Measurements from ENCODE around the gene FOXR1.
"Not testable (repeated sequence)": the region's sequence is repeated elsewhere in the genome, so short reads cannot be mapped to it uniquely, and the experiment has no call there.

FOXR1 gene

GRCh38 chr11:118939953-118940598, 31.5 kb upstream of the FOXR1 start:
- DNase-seq (ENCODE audit: insufficient read length, low spot score) (no peak), FAIRE-seq (no peak)

GRCh38 chr11:118947091-118947490, 24.5 kb upstream of the FOXR1 start:
- no peak for FAIRE-seq
- DNase-seq (ENCODE audit: insufficient read length, low spot score), result no peak

- FAIRE-seq (no peak), DNase-seq (ENCODE audit: insufficient read length, low spot score) (no peak)
These were observed 23.6 kb upstream of the FOXR1 start for GRCh38 chr11:118948000-118948399.

GRCh38 chr11:118953265-118953664, 18.3 kb upstream of the FOXR1 start:
- FAIRE-seq (no peak), DNase-seq (ENCODE audit: insufficient read length, low spot score) (no peak)

GRCh38 chr11:118953976-118954375, 17.6 kb upstream of the FOXR1 start:
- FAIRE-seq; DNase-seq (ENCODE audit: insufficient read length, low spot score): not testable (repeated sequence)

- DNase-seq (ENCODE audit: insufficient read length, low spot score), result peak; percentile 97
- peak; percentile 95 for FAIRE-seq
These were observed 15.3 kb upstream of the FOXR1 start, which contains the start of gene UPK2 for GRCh38 chr11:118956094-118956846. TSS of gene UPK2 (plus strand) at chr11:118956298. CDS start at chr11:118956351, 53 bp downstream.

GRCh38 chr11:118956847-118957469, 14.6 kb upstream of the FOXR1 start:
- FAIRE-seq (no peak), DNase-seq (ENCODE audit: insufficient read length, low spot score) (no peak)

GRCh38 chr11:118957549-118957948, 14.0 kb upstream of the FOXR1 start:
- FAIRE-seq (no peak), DNase-seq (ENCODE audit: insufficient read length, low spot score) (no peak)

- FAIRE-seq (no peak), DNase-seq (ENCODE audit: insufficient read length, low spot score) (no peak)
These were observed 13.6 kb upstream of the FOXR1 start for GRCh38 chr11:118957968-118958367.

- no peak for DNase-seq (ENCODE audit: insufficient read length, low spot score)
- FAIRE-seq, result no peak
These were observed 13.0 kb upstream of the FOXR1 start for GRCh38 chr11:118958577-118958976.

GRCh38 chr11:118961189-118961588, 10.4 kb upstream of the FOXR1 start:
- DNase-seq (ENCODE audit: insufficient read length, low spot score) (no peak), FAIRE-seq (no peak)

GRCh38 chr11:118961591-118961990, 10.0 kb upstream of the FOXR1 start:
- FAIRE-seq (no peak), DNase-seq (ENCODE audit: insufficient read length, low spot score) (no peak)

- DNase-seq (ENCODE audit: insufficient read length, low spot score), result not testable (repeated sequence)
These were observed 2.1 kb upstream of the FOXR1 start for GRCh38 chr11:118969508-118969907.

GRCh38 chr11:118973985-118974384, 2.4 kb downstream of the FOXR1 start:
- DNase-seq (ENCODE audit: insufficient read length, low spot score) (no peak), FAIRE-seq (no peak)

More at GRCh38 chr11:118969508-118969907, 2.1 kb upstream of the FOXR1 start:
- FAIRE-seq, result not testable (repeated sequence)

- FAIRE-seq (peak; percentile 23), DNase-seq (ENCODE audit: insufficient read length, low spot score) (no peak)
These were observed 4.5 kb downstream of the FOXR1 start for GRCh38 chr11:118975771-118976709.

GRCh38 chr11:118979434-118979833, 7.9 kb downstream of the FOXR1 start:
- DNase-seq (ENCODE audit: insufficient read length, low spot score) (no peak), FAIRE-seq (no peak)

GRCh38 chr11:118980191-118980881, 8.8 kb downstream of the FOXR1 start:
- no peak for DNase-seq (ENCODE audit: insufficient read length, low spot score)
- FAIRE-seq, result no peak

GRCh38 chr11:118984337-118984736, 12.8 kb downstream of the FOXR1 start:
- not testable (repeated sequence) for DNase-seq (ENCODE audit: insufficient read length, low spot score); FAIRE-seq

GRCh38 chr11:118984825-118985224, 13.3 kb downstream of the FOXR1 start:
- FAIRE-seq, result no peak

GRCh38 chr11:118988280-118988679, 16.7 kb downstream of the FOXR1 start:
- no peak for DNase-seq (ENCODE audit: insufficient read length, low spot score)
- FAIRE-seq, result no peak

More at GRCh38 chr11:118984825-118985224, 13.3 kb downstream of the FOXR1 start:
- DNase-seq (ENCODE audit: insufficient read length, low spot score), result no peak

Data from HTR-8/SVneo (cell line).